ENCODE data around the gene ANXA10. TPM values are rescaled to one million over a fixed set of nuclear protein-coding genes. Genes with fewer than 3 reads are reported as not detected.

Gene ANXA10
- total RNA-seq, 2 donors from 2014 or later: not detected

DNA sequence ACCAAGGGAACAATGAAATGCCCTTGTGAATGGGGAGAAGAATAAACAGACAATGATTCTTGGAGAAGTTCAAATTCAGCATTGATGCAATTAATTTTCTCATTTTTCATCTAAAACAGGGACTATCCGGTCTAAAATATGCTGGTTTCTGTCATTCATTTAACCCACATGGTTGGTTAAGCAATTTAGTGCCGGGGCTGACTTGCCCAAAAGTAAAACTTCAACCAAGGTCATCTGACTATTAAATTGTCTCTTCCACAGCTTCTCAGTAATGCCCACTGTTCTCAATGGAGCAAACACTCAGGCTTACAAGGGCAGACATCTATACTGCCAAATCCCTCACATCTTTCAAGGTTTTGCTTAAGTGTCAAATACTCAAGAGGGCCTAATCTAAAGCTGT is 51.3 kb downstream of the ANXA10 start:
- TF ChIP-seq POLR2A (IDR thresholded peaks at IDR 0.05): no peak
- TF ChIP-seq, protein P1, sequence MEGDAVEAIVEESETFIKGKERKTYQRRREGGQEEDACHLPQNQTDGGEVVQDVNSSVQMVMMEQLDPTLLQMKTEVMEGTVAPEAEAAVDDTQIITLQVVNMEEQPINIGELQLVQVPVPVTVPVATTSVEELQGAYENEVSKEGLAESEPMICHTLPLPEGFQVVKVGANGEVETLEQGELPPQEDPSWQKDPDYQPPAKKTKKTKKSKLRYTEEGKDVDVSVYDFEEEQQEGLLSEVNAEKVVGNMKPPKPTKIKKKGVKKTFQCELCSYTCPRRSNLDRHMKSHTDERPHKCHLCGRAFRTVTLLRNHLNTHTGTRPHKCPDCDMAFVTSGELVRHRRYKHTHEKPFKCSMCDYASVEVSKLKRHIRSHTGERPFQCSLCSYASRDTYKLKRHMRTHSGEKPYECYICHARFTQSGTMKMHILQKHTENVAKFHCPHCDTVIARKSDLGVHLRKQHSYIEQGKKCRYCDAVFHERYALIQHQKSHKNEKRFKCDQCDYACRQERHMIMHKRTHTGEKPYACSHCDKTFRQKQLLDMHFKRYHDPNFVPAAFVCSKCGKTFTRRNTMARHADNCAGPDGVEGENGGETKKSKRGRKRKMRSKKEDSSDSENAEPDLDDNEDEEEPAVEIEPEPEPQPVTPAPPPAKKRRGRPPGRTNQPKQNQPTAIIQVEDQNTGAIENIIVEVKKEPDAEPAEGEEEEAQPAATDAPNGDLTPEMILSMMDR (IDR thresholded peaks at IDR 0.05): no peak
- TF ChIP-seq POLR2AphosphoS5 (IDR thresholded peaks at IDR 0.05): no peak
- no peaks in the 10 kb centered on the region for H3K36me3 ChIP-seq
- H3K27ac ChIP-seq: no peak overlapping the region
- DNase-seq (ENCODE audit: low spot score): no peak
- intact Hi-C loops (cut with DNase I): no loop called here
- 63% methylated on average over 2 of the region's 2 CpGs for WGBS
- H3K27me3 ChIP-seq (replicated peaks; ENCODE audit: insufficient read depth): no peaks in the 10 kb centered on the region
- no peaks in the 10 kb centered on the region for H3K9me3 ChIP-seq
- no peak overlapping the region for H3K4me3 ChIP-seq
- no peaks in the 10 kb centered on the region for H3K4me1 ChIP-seq (replicated peaks)

DNA sequence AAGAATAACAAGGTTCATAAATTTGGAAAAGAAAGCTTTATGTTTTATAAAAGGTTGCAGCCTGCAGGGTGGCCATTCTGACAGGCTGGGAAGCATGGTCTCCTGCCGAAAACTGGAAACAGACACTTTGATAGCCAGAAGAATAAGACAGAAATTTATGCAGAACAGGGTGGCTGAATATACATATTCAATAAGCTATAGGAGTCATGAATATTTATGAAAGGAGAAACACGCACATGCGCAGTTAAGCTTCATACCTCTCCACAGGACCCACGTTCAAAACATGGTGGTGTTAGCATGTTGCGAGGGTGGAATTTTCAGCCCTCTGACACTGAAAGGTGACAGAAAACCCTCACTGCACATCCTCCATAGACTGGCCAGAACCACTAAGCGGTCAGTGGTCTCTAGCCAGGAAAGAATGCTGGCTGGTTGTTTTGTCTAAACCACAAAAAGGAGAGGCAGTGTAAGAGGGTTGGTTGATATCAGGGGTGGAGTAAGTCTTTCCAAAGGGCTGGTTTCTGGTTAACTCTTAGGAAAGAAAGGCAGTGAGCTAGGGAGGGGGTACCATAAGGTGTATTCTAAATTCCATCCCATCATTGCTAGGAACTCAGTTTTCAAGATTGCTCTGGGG is 58.2 kb downstream of the ANXA10 start:
- Histone ChIP-seq H3K4me1 (replicated peaks) (no peaks in the 10 kb centered on the region), H3K4me3 (no peak overlapping the region), H3K36me3 (no peaks in the 10 kb centered on the region), H3K27me3 (replicated peaks; ENCODE audit: insufficient read depth) (no peaks in the 10 kb centered on the region), H3K9me3 (no peaks in the 10 kb centered on the region), H3K27ac (no peak overlapping the region)
- no peak for TF ChIP-seq POLR2A (IDR thresholded peaks at IDR 0.05)
- TF ChIP-seq, protein P1 (IDR thresholded peaks at IDR 0.05): no peak
- no peak for TF ChIP-seq POLR2AphosphoS5 (IDR thresholded peaks at IDR 0.05)
- DNase-seq (ENCODE audit: low spot score): no peak
- intact Hi-C loops (cut with DNase I): loop anchor here (10.0 kb wide), 1 partner anchor 1986 kb away; no protein-coding TSS in a partner anchor
- 80% methylated on average over 6 of the region's 6 CpGs for WGBS

DNA sequence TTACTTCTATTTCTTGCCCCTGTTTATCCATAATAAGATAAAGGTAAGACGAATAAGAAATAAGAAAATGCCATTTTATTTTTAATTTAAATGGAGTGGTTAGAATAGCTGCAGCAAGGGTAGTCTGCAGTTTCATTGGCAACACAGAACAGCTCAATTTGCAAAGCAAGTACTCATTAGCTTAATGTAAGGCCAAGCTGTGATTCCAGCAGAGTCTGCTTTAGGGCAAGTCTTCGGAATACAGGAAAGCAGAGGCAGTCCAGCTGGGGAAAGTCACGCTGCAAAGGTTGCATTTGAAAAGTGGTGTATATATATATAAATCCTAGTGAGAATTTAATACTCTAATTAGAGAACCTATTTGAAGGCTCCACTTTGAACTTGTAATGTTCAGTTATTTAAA is 59.0 kb downstream of the ANXA10 start:
- no peak overlapping the region for H3K27ac ChIP-seq
- H3K9me3 ChIP-seq: no peaks in the 10 kb centered on the region
- no peaks in the 10 kb centered on the region for H3K4me1 ChIP-seq (replicated peaks)
- no peaks in the 10 kb centered on the region for H3K27me3 ChIP-seq (replicated peaks; ENCODE audit: insufficient read depth)
- intact Hi-C loops (cut with DNase I): loop anchor here (10.0 kb wide), 1 partner anchor 1987 kb away; no protein-coding TSS in a partner anchor
- no peak for DNase-seq (ENCODE audit: low spot score)
- no peak for TF ChIP-seq POLR2AphosphoS5 (IDR thresholded peaks at IDR 0.05)
- TF ChIP-seq, protein P1 (IDR thresholded peaks at IDR 0.05): no peak
- TF ChIP-seq POLR2A (IDR thresholded peaks at IDR 0.05): no peak
- no peak overlapping the region for H3K4me3 ChIP-seq
- H3K36me3 ChIP-seq: no peaks in the 10 kb centered on the region
- 82% methylated on average over 3 of the region's 3 CpGs for WGBS

DNA sequence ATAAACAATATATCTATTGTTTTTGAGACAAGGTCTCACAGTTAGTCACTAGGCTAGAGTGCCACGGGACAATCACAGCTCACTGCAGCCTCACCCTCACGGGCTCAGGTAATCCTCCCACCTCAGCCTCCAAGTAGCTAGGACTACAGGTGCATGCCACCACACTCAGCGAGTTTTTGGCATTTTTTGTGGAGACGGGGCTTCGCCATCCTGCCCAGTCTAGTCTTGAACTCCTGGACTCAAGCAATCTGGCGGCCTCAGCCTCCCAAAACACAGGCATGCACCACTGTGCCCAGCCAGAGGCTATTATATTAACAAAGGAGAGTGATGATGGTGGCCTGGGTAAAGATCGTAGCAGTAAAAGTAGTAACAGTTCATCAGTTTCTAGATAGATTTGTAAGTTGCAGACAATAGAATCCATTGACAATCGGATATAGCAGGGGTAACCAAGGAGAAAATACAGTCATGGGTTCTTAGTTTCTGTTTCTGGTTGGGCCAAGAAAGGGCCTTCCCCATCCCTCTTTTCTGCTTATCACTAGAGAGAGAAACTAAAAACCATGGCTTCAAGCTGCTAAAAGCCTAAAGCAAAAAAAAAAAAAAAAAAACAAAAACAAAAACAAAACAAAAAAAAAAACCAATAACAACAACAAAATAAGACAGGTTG is 60.6 kb downstream of the ANXA10 start:
- no peaks in the 10 kb centered on the region for H3K27me3 ChIP-seq (replicated peaks; ENCODE audit: insufficient read depth)
- H3K27ac ChIP-seq: no peak overlapping the region
- no peaks in the 10 kb centered on the region for H3K9me3 ChIP-seq
- H3K4me1 ChIP-seq (replicated peaks): no peaks in the 10 kb centered on the region
- TF ChIP-seq, protein P1 (IDR thresholded peaks at IDR 0.05): no peak
- TF ChIP-seq POLR2A (IDR thresholded peaks at IDR 0.05) (no peak), POLR2AphosphoS5 (IDR thresholded peaks at IDR 0.05) (no peak)
- DNase-seq (ENCODE audit: low spot score): no peak
- 93% methylated on average over 8 of the region's 8 CpGs for WGBS
- no peaks in the 10 kb centered on the region for H3K36me3 ChIP-seq
- intact Hi-C loops (cut with DNase I): loop anchor here (10.0 kb wide), 1 partner anchor 1988 kb away; no protein-coding TSS in a partner anchor
- no peak overlapping the region for H3K4me3 ChIP-seq
